ENCODE measurements around the gene MAP2K6.

The MAP2K6 gene

GRCh38 chr17:69427486-69428197, 13.1 kb downstream of the MAP2K6 start:
- DNase-seq, result no peak

GRCh38 chr17:69428252-69428980, 13.9 kb downstream of the MAP2K6 start:
- DNase-seq, result no peak

DNA sequence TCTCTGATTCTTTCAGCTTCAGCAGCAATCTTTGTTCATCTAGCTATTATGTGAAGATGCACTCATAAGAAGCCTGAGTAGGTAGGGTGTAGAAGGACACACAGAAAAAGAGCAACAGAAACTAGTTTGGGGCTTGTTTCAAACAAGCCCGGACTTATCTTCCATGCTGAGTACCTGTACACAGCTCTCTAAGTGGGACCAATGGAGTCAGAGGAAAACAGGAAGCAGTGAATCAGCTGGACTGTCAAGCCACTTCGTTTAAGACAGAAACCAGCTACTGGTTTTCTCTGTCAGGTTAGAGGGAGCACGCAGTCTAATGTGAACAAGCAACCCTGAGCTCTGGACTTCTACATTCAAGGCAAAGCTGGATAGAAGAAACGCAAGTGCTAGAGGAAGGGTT, 16.0 kb downstream of the MAP2K6 start:
- DNase-seq, result no peak

DNA sequence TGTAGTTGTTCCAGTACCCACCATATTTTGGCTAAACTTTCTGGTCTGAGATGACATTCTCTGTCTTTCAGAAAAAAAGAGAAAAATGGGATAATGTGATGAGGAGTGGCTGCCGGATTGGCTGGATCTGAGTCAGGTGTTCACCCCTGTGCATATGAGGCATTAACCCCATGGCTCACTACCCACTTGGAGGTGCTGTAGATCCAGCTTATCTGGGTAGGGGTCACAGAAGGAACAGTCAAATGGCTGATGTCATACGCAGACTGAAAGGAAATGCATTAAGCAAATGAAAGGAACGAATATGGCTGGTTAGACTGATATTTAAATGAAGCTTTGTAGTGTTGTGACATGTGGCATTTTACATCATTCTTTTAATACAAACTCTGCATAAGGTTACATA, 17.3 kb downstream of the MAP2K6 start:
- DNase-seq, result no peak

- no peak for DNase-seq
These were observed 18.6 kb downstream of the MAP2K6 start for GRCh38 chr17:69433093-69433492.

GRCh38 chr17:69434164-69434579, 19.7 kb downstream of the MAP2K6 start:
- DNase-seq, result no peak

GRCh38 chr17:69435971-69436696, 21.6 kb downstream of the MAP2K6 start:
- DNase-seq, result no peak

DNA sequence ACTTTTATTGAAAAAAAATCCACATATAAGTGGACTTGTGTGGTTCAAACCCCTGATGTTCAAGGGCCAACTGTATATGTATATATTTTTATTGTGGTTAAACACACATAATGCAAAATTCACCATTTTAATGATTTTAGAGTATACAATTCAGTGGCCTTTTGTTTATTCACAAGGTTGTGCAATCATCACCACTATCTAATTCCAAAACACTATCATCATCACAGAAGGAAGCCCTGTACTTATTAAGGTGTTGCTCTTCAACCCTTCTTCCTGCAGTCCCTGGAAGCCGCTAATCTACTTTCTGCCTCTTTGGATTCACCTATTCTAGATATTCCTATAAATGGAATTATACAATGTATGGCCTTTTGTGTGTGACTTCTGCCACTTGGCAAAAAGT, 23.0 kb downstream of the MAP2K6 start:
- DNase-seq, result no peak

GRCh38 chr17:69438776-69439175, 24.3 kb downstream of the MAP2K6 start:
- no peak for DNase-seq

GRCh38 chr17:69441179-69441578, 26.7 kb downstream of the MAP2K6 start:
- no peak for DNase-seq

- no peak for DNase-seq
These were observed 28.6 kb downstream of the MAP2K6 start for GRCh38 chr17:69443138-69443537.

- DNase-seq, result no peak
These were observed 29.5 kb downstream of the MAP2K6 start for GRCh38 chr17:69444023-69444422.

GRCh38 chr17:69445132-69445531, 30.6 kb downstream of the MAP2K6 start:
- no peak for DNase-seq

- DNase-seq, result no peak
These were observed 33.2 kb downstream of the MAP2K6 start for GRCh38 chr17:69447726-69448125.

GRCh38 chr17:69448431-69449102, 34.1 kb downstream of the MAP2K6 start:
- no peak for DNase-seq

DNA sequence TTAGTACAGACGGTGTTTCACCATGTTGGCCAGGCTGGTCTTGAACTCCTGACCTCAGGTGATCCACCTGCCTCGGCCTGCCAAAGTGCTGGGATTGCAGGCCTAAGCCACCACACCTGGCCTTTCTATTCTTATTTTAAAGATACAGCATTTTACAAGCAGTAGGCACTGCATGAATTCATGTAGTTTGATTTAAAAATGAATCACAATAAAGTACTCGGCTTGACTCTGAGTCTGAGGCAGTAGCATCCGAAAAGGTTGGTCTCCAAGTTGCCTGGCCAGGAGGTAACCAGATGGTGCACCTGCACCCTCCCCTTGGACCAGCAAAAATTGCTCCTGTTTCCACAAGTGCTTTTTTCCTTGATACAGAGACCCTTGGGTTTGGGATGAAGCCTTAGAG, 35.6 kb downstream of the MAP2K6 start:
- DNase-seq, result no peak

DNA sequence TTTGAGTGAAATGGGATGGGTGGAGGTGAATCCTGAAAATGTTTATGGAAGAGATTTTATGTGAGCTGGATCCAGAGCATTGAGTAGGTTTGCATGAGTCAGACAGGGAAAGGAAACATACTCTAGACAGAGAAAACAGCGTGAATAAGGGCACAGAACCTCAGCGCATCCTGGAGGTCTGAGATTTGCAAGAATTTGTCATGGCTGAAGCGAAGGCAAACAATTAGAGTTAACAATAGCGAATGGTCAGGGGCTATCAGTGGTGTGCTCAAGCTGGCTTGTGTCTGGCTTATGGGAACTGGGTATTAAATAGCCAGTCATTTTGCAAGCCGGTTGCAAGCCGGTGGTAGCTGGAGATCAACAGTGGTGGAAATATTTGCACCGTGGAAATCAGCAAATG, 36.4 kb downstream of the MAP2K6 start:
- DNase-seq, result no peak

DNA sequence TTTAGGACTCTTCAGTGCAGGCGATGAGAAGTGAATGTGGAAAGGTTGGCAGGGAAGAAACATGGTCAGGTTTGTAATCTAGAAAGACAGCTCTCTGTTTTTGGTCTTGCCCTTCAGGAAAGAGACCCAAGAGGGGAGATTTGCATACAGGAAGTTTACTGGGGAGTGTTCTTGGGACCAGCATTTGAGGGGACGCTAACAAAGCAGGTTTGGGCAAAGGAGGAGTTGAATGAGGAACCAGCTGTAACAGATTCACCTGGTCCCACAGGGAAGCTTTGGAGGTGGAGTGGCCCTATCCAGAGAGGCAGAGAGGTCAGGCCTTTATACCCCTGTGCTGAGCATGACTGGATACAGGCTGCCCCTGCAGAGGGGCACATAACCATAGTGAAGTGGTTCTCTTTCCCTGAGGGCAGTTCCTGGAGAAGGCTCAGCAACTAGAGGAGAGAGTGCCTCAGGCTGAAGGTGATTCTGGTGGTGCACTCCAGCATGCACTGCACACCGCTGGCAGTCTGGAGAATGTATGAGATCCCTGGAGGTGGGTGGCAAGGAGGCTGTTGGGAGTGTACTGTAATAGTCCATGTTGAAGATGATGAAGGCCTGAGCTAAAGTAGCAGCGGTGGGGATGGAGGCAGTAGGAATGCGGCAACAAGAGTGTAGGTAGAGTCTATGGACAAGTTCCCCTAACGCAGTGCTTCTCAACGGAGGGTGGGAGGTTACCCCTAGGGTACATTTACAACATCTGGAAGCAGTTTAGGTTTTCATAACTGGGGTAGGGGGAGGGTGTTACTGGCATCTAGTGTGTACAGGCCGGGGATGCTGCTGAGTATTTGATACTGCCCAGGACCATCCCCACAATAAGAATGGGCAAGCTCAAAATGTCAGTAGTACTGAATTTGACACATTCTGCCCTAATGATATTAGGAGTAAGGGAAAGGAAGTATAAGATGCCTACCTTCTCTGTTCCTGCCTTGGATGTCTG, 37.2 kb downstream of the MAP2K6 start:
- no peak for DNase-seq

- DNase-seq, result no peak
These were observed 38.3 kb downstream of the MAP2K6 start for GRCh38 chr17:69452664-69453260.

DNA sequence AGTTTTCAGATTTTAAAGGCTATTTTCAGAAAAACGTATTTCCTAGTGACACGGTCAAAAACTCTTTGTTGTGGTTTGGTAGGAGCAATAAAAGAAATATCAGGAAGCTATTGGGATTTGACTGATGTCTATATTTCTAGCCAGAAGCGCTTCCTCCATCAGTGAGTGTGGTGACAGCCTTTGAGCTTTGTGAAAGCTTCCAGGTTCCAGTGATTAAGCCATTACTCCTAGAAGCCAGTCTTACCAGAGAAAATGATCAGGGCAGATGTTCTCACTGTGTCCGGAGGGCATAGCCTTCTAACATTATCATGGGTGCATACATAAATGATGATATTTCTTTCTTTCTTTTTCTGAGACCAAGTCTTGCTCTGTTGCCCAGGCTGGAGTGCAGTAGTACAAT, 39.6 kb downstream of the MAP2K6 start:
- no peak for DNase-seq

- DNase-seq, result no peak
These were observed 40.5 kb downstream of the MAP2K6 start for GRCh38 chr17:69455040-69455439.

GRCh38 chr17:69457603-69458002, 43.1 kb downstream of the MAP2K6 start:
- no peak for DNase-seq
